Stimulated activated naive B cell treated with anti-CD40 and anti-IgM and Interleukin-4, amounts not matched to agents 10 μg/mL and 1 μg/mL and 100 μg/mL, for 72 hours (primary cell): ENCODE data around the gene CERS1.
"Not testable (repeated sequence)": the region's sequence is repeated elsewhere in the genome, so short reads cannot be mapped to it uniquely, and the experiment has no call there.

ENCODE experiments used
- ATAC-seq, 2 donors: fragments of 150-1000 bp; cut with Tn5 transposase; replicated peaks; 2 replicates each; pipeline ENCODE4 v1.10.0; 2021; ENCODE audit warnings: moderate library complexity in 1 of 2
- DNase-seq: peaks from one replicate; pipeline ENCODE4 v3.0.0; 2021
- H3K27ac Mint-ChIP-seq: one replicate; pipeline ENCODE4 v1.8.0; 2022; ENCODE audit warnings: mild to moderate bottlenecking, mixed read lengths
- H3K27me3 Mint-ChIP-seq, 2 donors: one replicate each; pipeline ENCODE4 v1.8.0; 2022; ENCODE audit warnings: mixed read lengths in 2 of 2
- H3K36me3 Mint-ChIP-seq, 2 donors: one replicate each; pipeline ENCODE4 v1.8.0; 2022; ENCODE audit warnings: mixed read lengths in 2 of 2, mild to moderate bottlenecking in 1 of 2
- H3K4me1 Mint-ChIP-seq, 2 donors: one replicate each; pipeline ENCODE4 v1.8.0; 2022; ENCODE audit warnings: mixed read lengths in 2 of 2, mild to moderate bottlenecking in 1 of 2
- H3K4me3 Mint-ChIP-seq, 2 donors: one replicate each; pipeline ENCODE4 v1.8.0; 2022; ENCODE audit warnings: mild to moderate bottlenecking in 2 of 2, mixed read lengths in 2 of 2, moderate library complexity in 1 of 2
- H3K9me3 Mint-ChIP-seq, 2 donors: one replicate each; pipeline ENCODE4 v1.8.0; 2022; ENCODE audit warnings: mixed read lengths in 2 of 2, mild to moderate bottlenecking in 1 of 2

The CERS1 gene

GRCh38 chr19:18908917-18909619 lies 13.1 kb upstream of the CERS1 start:
- Mint-ChIP-seq H3K27me3 (no peaks in the 10 kb centered on the region), H3K9me3 (no peaks in the 10 kb centered on the region), H3K4me1 (peaks cover 9 to 17% of the 10 kb centered on the region in 2 donors), H3K4me3 (no peak overlapping the region), H3K36me3 (peaks cover 34 to 37% of the 10 kb centered on the region in 2 donors), H3K27ac (no peak overlapping the region)
- ATAC-seq: no peak
- DNase-seq: no peak

DNA sequence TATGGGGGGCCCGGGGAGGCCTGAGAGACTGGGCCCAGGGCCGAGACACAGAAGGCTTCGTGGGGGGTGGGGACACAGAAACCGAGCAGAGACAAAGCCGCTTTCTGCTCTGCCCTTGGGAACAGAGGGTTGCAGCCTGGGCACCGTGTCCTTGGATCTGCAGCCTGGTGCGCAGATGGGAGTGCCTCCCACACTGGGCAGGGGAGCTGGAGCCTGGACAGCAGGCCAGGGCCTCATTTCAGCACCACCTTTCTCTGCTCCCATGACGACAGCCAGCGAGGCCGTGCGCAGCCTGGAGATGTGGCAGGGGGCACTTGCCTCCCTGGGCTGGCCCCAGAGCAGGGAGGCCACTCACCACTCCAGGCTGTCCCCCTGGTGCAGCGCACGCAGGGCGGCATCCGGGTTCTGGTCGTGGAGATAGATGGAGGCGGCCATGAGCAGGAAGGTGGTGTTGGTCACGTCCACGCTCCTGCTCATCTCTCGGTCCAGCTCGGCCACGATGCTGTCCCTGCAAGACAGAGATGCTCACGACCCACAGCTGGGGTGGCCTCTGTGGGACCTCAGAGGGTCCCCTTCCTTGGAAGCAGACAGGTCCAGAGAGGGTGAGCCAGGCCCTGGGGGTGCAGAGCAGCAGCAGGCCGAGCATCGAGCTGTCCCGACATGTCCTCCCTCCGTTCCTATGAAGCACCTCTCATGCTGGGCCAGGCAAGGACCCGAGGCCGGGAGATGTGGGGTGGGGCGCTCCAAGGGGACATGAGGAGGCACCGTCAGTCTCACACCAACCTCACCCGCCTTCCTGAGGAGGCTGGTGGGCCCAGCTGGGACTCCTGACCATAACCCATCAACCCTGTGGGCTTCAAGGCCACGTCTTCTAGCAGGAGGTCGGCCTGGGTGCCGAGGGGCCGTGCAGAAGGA lies 10.9 kb upstream of the CERS1 start:
- no peaks in the 10 kb centered on the region for H3K9me3 Mint-ChIP-seq
- DNase-seq (no peak), ATAC-seq (no peak)
- peaks cover 34 to 39% of the 10 kb centered on the region in 2 donors for H3K36me3 Mint-ChIP-seq
- H3K4me1 Mint-ChIP-seq: peaks cover 4% of the 10 kb centered on the region in 2 donors
- no peaks in the 10 kb centered on the region for H3K27me3 Mint-ChIP-seq
- no peak overlapping the region for H3K4me3 Mint-ChIP-seq
- no peak overlapping the region for H3K27ac Mint-ChIP-seq

- H3K27me3 Mint-ChIP-seq: no peaks in the 10 kb centered on the region
- H3K36me3 Mint-ChIP-seq: peaks cover 42 to 48% of the 10 kb centered on the region in 2 donors
- ATAC-seq (no peak), DNase-seq (no peak)
- H3K4me3 Mint-ChIP-seq: peak overlapping the region in 1 of 2 donors; percentile 10
- peak overlapping the region; percentile 53 for H3K27ac Mint-ChIP-seq
- H3K9me3 Mint-ChIP-seq: no peaks in the 10 kb centered on the region
- peaks cover 0 to 4% of the 10 kb centered on the region in 2 donors for H3K4me1 Mint-ChIP-seq
Measured at GRCh38 chr19:18905513-18906236, 9.7 kb upstream of the CERS1 start.

DNA sequence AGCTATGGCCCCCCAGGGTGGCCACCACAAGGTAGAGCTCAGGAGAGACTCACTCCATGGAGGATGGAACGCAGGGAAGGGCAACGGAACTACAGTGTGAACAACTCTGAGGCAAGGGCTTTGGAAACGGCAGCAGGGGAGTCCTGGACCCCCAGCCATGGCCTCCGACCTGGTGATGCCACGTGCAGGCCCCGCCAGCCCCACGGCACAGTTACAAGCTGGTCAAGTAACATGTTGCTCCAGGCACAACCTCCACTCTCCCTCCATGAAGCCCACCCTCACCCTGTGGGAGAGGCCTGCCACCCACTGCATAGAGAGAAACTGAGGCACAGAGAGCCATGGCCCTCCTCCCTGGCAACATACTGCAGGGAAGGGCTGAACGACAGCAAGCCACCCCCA lies 9.1 kb upstream of the CERS1 start:
- Mint-ChIP-seq H3K27me3 (no peaks in the 10 kb centered on the region), H3K36me3 (peaks cover 44 to 51% of the 10 kb centered on the region in 2 donors), H3K27ac (no peak overlapping the region), H3K4me3 (no peak overlapping the region), H3K4me1 (peaks cover 0 to 4% of the 10 kb centered on the region in 2 donors), H3K9me3 (no peaks in the 10 kb centered on the region)
- no peak for ATAC-seq
- DNase-seq: no peak

- ATAC-seq: no peak
- Mint-ChIP-seq H3K4me1 (peaks cover 0 to 2% of the 10 kb centered on the region in 2 donors), H3K27ac (no peak overlapping the region), H3K36me3 (peaks cover 44 to 53% of the 10 kb centered on the region in 2 donors), H3K27me3 (no peaks in the 10 kb centered on the region), H3K9me3 (no peaks in the 10 kb centered on the region), H3K4me3 (no peak overlapping the region)
- no peak for DNase-seq
Measured at GRCh38 chr19:18904334-18905057, 8.5 kb upstream of the CERS1 start.

DNA sequence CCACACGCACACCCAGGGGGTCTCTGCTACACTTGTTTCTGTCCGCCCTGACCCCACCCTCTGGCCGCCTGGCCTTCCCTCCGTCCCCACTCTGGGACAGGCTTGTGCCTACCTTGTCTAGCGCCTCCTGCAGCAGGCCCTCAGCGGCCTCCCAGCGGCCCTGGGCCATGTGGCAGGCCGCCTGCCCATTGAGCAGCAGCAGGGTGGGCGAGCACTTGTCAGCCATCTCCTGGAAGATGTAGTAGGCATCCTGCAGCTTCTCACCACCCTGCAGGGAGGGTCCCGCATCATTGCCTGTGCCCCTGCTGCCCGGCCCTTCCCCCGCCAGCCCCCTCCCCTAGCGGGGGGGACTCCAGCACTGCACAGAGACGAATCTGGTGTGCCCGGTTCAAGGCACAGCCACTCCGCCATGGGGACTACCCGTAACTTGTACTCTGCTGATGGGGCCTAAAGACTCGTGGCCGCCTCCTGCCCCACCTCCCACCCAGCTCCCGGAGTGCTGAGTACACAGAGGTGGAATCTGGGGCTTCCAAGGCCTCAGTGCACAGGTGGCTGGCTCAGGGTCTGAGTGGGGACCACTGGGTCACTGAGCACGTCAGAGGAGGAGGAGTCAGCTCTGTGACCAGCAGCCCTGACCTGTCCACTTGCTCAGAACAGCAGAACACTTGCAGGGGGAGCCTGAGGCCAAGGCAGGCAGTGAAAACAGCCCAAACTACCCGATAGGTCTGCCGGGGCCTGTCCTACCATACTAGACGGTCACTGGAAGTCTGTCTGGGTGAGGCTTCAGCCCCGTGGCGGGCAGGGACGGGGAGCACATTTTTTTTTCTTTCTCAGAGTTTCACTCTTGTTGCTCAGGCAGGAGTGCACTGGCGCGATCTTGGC lies 7.4 kb upstream of the CERS1 start:
- Mint-ChIP-seq H3K9me3 (no peaks in the 10 kb centered on the region), H3K36me3 (peaks cover 48 to 62% of the 10 kb centered on the region in 2 donors), H3K27ac (no peak overlapping the region), H3K27me3 (no peaks in the 10 kb centered on the region), H3K4me3 (no peak overlapping the region), H3K4me1 (peaks cover 0 to 2% of the 10 kb centered on the region in 2 donors)
- DNase-seq: no peak
- no peak for ATAC-seq

- ATAC-seq, H3K27me3 Mint-ChIP-seq, DNase-seq, H3K4me1 Mint-ChIP-seq, H3K4me3 Mint-ChIP-seq, H3K9me3 Mint-ChIP-seq: not testable (repeated sequence)
- Mint-ChIP-seq H3K36me3 (peaks cover 49 to 70% of the 10 kb centered on the region in 2 donors), H3K27ac (peak overlapping the region; percentile 56)
Measured at GRCh38 chr19:18902519-18902918, 6.6 kb upstream of the CERS1 start.

DNA sequence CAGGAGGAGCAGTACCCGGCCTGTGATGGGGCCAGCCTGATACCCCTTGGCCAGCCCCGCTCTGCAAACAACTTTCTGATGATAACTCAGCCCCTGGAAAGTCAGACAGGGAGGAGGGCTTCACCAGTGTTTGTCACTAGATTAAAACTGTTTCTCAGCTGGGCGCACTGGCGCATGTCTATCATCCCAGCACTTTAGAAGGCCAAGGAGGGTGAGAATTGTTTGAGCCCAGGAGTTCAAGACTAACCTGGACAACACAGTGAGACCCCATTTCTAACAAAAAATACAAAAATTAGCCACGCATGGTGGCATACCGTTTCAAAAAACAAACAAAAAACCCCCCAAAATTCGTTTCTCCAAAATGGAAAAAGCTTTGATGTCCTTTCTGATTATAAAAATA lies 5.5 kb upstream of the CERS1 start:
- no peaks in the 10 kb centered on the region for H3K9me3 Mint-ChIP-seq
- H3K4me3 Mint-ChIP-seq: no peak overlapping the region
- H3K4me1 Mint-ChIP-seq: peaks cover 5 to 9% of the 10 kb centered on the region in 2 donors
- peaks cover 50 to 74% of the 10 kb centered on the region in 2 donors for H3K36me3 Mint-ChIP-seq
- H3K27ac Mint-ChIP-seq: no peak overlapping the region
- ATAC-seq: no peak
- no peak for DNase-seq
- H3K27me3 Mint-ChIP-seq: peaks cover 10 to 14% of the 10 kb centered on the region in 2 donors

DNA sequence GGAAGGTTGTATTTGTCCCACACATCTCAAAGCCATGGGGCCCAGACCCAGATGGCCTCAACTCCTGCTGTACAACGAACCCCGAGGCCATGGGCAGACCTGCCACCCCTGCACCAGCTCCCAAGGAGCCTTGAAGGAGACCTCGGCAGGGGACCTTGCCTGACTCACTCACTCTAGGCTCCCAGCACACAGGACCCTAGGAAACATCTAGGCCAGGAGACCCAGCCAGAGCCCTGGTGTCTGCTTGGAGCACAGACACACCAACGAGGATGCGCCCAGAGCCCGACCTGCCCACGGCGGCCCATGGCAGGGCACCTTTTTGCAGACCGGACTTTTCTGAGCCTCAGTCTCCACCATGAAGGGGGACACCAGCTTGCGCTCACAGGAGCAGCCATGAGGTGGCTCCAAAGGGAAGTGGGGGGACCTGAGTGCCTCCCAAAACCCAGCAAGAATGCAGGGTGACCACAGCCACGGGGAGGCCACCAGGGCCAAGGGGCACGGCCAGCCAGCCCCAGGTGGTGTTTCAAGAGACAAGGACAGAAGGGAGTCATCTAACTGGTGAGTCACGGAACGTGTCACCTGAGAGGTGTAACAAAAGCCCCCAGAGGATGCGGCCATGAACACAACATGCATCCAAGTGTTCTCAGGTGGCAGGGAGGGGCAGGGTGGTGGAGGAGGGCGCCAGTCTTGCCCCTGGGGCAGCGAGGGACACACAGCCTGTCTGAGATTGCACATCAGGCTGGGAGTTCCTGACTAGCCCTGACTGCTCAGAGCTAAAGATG lies 4.9 kb upstream of the CERS1 start:
- ATAC-seq (no peak), DNase-seq (no peak)
- H3K36me3 Mint-ChIP-seq: peaks cover 46 to 71% of the 10 kb centered on the region in 2 donors
- peaks cover 13 to 19% of the 10 kb centered on the region in 2 donors for H3K27me3 Mint-ChIP-seq
- peak overlapping the region; percentile 37 for H3K27ac Mint-ChIP-seq
- no peak overlapping the region for H3K4me3 Mint-ChIP-seq
- H3K9me3 Mint-ChIP-seq: no peaks in the 10 kb centered on the region
- peaks cover 9 to 11% of the 10 kb centered on the region in 2 donors for H3K4me1 Mint-ChIP-seq

GRCh38 chr19:18899624-18900560 lies 3.9 kb upstream of the CERS1 start:
- no peaks in the 10 kb centered on the region for H3K9me3 Mint-ChIP-seq
- no peak overlapping the region for H3K27ac Mint-ChIP-seq
- H3K27me3 Mint-ChIP-seq: peaks cover 13 to 27% of the 10 kb centered on the region in 2 donors

DNA sequence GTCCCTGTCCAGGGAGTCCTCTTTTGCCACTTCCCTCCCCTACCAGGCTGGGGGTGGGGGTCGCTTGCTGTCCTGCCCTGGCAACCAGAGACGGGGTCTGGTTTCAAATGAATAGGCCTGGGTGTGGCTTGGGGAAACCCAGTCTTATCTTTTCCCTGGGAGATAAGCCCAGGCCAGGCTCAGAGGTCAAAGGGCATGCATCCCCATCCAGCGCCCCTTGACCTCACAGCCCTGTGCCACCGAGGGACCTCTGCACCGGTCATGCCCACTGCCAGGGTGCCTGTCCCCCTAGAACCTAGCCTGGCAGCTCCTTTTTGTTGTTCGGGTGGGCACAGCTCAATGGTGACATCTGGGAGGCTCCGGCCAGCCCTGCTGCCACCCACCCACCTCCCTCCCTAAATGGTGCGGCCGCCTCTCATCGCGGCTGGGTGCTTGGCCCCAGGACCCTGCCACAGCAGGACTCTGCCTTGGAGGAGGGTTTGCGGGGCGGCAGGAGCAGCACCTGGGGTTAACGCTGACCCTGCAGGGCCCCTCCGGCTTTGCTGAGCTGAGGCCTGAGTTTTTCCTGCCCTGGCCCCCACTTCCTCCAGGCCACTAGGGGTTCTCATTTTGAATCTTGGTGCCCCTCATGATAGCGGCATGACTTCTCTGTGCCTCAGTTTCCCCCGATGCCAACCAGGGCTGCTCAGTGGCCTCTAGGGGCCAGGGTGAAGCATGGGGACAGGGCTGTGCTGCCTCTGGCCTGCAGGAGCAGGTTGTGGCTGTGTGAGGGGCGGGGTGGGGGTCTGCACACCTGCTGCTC lies 2.9 kb upstream of the CERS1 start:
- ATAC-seq (no peak), DNase-seq (no peak)
- Mint-ChIP-seq H3K27me3 (peaks cover 16 to 35% of the 10 kb centered on the region in 2 donors), H3K27ac (no peak overlapping the region), H3K4me1 (peaks cover 9 to 20% of the 10 kb centered on the region in 2 donors), H3K36me3 (peaks cover 37 to 56% of the 10 kb centered on the region in 2 donors), H3K4me3 (no peak overlapping the region), H3K9me3 (no peaks in the 10 kb centered on the region)

More at GRCh38 chr19:18899624-18900560, 3.9 kb upstream of the CERS1 start:
- Mint-ChIP-seq H3K36me3 (peaks cover 40 to 62% of the 10 kb centered on the region in 2 donors), H3K4me3 (no peak overlapping the region), H3K4me1 (peaks cover 9 to 16% of the 10 kb centered on the region in 2 donors)
- ATAC-seq (no peak), DNase-seq (no peak)
